SK-N-DZ (cell line): ENCODE data around the gene FZD2.
"Not testable (repeated sequence)": the region's sequence is repeated elsewhere in the genome, so short reads cannot be mapped to it uniquely, and the experiment has no call there.

Experiments
- DNase-seq: peaks from one replicate; pipeline ENCODE4 v3.0.0-alpha.2; 2015; ENCODE audit warnings: low spot score

The FZD2 gene

GRCh38 chr17:44575403-44575802 lies 18.1 kb downstream of the FZD2 start:
- no peak for DNase-seq

GRCh38 chr17:44578947-44579346 lies 21.7 kb downstream of the FZD2 start:
- no peak for DNase-seq

- no peak for DNase-seq
Observed at GRCh38 chr17:44581868-44582267, 24.6 kb downstream of the FZD2 start.

- no peak for DNase-seq
Observed at GRCh38 chr17:44584443-44584842, 27.2 kb downstream of the FZD2 start.

DNA sequence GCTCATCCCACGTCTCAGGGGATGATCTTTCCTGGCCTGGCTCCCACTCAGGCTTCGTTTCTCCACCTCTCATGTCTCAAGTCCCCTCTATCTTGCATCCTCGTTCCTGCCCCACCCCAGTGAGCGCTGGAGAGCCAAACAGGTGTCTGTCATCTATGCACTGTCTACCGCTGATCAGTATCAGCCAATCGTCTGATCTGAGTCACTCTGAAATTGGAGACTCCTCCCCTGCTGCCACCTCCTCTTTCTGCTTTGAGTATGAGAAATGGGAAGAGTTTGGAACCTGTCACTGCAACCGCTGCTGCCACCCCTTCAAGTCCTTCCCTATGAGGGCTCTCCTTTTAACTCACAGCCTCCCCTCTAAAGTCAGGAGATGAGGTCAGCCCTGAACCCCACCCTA lies 28.0 kb downstream of the FZD2 start:
- DNase-seq, result peak; percentile 34

DNA sequence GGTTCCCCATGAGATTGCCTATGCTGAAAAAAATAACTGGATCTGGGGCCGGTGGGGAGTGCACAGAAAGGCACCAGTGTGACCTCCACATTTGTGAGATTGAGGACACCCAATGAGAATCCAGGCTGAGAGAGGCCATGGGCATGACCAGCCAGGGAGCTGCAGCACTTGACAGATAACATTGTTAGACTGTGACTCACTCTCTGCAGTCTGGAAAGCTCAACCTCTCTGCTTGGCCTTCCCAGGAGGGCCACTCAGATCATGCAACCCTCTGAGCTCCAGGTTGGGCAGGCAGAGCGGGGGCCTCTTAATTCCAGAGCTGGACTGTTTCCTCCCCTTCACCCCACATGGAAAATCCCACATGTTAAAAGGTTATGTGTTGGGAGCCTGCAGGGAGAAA lies 30.1 kb downstream of the FZD2 start:
- DNase-seq, result peak; percentile 53

DNA sequence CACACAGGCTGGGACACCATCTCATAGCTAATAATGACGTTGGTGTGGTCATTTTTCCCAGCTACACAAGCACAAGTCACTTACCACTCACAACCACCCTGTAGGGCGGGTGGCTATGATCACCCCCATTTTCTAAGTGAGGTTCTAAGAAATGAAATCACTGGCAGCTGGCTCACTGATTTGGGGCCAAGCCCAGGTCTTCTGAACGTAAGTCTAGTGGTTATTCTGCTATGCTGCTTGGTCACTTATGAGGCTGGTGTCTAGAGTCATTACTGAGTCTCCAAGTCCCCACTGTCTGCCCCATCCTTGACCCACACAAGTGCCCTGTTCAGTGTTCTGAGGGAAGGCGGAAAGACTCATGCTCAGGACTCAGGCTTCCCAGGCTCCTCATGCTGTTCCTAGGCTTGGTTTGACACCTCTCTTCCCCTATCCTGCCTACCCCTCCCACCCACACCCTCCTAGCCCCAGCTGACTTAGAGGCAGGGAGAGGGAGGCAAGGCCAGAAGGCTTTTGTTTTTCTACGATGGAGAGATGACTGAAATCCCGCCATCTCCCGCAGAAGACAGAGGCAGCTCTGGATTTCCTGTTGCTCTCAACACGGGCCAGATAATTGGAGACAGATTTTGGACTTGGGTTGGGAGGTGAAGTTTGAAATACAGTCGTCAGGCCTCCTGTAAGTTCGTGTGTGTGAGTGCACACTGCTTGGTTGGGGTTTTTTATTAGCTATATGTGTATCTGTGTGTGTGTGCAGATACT lies 32.2 kb downstream of the FZD2 start:
- peak; percentile 37 for DNase-seq

- DNase-seq, result not testable (repeated sequence)
Observed at GRCh38 chr17:44590072-44590462, 32.8 kb downstream of the FZD2 start.

DNA sequence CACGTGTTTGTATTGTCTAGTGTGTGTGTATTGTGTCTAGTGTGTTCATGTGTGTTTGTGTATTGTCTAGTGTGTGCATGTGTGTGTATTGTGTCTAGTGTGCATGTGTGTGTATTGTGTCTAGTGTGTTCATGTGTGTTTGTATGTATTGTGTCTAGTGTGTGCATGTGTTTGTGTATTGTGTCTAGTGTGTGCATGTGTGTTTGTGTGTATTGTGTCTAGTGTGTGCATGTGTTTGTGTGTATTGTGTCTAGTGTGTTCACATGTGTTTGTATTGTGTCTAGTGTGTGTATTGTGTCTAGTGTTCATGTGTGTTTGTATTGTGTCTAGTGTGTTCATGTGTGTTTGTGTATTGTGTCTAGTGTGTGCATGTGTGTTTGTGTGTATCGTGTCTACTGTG lies 33.5 kb downstream of the FZD2 start:
- not testable (repeated sequence) for DNase-seq

- peak; percentile 54 for DNase-seq
Observed at GRCh38 chr17:44591206-44591605, 33.9 kb downstream of the FZD2 start.

DNA sequence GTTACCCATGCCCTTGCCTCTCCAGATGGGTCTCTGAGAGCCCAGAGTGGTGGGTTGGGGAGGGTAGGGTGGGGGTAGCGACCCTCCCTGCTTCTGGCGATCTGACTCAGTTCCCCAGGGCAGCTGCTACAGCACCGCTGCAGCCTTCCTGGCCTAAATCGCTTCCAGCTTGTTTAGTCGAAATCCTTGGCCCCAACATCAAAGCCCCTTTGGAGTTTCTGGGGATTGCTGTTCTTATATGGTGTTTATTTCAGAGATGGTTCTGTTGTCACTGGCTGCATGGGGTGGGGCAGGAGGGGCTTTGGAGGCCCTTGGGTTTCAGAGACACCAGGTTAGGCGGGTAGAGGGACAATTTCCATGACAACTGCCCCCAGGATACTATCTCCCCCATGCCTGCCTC lies 35.9 kb downstream of the FZD2 start:
- no peak for DNase-seq

DNA sequence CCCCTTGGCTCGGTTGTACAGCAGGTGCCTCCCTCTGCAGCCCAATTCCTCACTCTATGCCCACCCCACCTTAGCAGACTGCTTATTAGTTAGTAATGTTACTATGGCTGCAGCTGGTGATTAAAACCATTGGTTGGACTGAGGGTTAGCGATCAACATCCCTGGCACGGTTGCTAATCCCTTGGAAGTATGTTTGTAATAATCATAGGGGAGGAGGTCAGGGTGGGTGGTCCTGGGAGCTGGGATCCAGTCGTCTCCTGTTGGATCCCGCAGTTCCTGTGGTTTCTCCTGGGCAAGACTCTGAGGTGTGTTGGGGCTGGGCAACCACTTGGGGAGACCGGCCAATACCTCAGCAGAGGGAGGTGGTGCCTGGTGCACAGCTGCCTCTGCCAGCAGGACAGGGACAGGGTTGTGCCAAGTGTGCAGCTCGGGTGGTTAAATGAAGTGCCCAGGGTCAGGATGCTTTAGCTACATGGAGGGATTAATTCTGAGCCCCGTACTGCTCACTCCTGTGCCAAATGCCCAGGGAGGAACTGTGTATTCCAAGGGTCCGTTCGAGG lies 38.0 kb downstream of the FZD2 start:
- no peak for DNase-seq

DNA sequence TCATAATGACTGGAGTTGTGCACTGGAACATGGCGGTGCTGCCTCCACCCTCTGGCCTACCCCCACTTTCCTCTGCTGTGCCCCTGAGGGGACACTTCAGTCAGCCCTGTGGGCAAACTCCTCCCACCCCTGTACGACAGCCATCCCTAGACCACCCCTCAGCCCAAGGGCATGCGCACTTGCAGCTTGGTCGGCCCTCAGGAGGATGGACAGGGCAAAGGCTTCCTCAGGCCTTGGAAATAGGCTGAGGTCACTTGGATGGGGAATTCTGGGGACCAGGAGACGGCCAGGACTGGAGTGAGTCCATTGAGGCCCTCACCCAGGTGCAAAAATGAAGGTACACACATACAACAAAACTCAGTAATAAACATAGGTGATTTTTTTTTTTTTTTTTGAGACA lies 41.0 kb downstream of the FZD2 start:
- DNase-seq, result no peak

- no peak for DNase-seq
Observed at GRCh38 chr17:44598932-44599297, 41.6 kb downstream of the FZD2 start.

DNA sequence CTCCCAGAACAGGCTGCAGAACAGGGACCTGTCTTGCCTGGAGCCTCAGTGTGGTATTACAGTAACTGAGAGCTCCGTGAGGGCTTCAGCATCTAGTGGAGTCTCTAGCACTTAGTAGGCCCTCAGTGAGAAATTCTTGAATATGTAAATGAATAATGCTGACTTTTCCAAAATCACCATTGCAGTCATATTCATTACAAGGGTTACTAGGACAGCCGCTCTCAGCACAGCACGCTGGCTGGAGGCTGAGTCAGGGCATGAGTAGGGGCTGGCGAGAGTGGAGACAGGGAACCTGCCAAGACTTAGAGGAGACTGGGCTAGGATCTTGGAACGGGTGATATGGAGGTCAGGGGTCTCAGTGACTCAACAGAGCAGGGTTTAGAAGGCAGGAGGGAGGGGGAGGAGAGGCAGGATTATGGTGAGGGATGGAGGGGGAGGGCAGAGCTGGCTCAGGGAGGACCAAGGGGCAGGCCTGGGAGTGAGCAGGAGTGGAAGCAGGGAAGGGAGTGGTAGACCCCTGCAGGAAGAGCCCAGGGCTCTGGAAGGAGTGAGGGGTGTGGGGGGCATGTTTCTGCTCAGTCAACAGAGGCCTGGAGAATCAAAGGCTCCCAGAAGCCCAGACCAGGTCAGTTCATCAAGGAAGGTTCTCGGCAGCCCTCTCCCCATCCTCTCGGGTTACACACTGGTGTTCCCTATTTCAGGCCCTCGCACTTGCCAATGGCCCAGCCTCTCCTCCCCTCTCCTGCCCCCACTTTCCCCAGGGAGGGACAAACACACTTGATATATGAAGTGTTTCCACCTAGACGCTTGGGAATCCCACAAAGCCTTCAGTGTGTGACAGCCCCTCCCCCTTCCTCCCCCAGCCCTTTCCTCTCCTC lies 42.3 kb downstream of the FZD2 start:
- DNase-seq, result peak; percentile 68

GRCh38 chr17:44601539-44601938 lies 44.3 kb downstream of the FZD2 start:
- no peak for DNase-seq

GRCh38 chr17:44601973-44602372 lies 44.7 kb downstream of the FZD2 start:
- DNase-seq, result no peak

DNA sequence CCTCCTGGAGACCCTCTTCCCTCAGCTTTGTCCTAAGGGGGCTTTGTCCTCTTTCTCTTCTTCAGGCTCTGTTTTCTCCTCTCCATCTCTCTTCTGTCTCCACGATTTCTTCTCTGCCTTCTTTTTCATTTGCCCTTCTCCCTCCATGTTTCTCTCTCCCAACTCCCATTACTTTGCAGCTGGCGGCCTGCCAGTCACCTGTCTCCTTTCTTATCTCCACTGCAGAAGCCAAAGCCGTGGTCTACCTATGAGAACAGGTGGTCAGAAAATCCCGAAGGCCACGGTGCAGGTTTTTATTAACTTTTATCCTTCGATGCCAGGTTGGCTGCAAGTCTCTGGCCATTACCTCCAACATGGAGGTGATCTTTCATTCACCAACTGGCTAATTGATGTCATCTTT lies 45.1 kb downstream of the FZD2 start:
- no peak for DNase-seq

DNA sequence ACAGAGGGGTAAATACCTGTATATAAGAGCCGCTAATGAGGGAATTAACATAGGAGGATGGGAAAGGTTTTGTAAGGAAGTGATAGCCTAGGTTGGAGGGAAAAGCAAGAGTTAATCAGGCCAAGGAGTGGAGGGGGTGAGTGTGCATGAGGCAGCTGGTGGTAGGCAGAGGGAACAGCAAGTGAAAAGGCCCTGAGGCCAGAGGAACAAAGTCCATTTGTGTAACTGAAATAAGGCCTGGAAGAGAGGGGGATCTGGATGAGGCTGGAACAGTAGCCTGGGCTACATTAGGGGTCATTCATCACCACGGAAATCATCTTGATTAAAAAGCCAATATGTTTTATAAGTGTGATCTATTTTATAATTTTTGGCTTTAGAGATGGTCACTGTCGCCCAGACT lies 45.7 kb downstream of the FZD2 start:
- DNase-seq, result no peak

GRCh38 chr17:44604116-44604761 lies 47.0 kb downstream of the FZD2 start:
- DNase-seq, result no peak

DNA sequence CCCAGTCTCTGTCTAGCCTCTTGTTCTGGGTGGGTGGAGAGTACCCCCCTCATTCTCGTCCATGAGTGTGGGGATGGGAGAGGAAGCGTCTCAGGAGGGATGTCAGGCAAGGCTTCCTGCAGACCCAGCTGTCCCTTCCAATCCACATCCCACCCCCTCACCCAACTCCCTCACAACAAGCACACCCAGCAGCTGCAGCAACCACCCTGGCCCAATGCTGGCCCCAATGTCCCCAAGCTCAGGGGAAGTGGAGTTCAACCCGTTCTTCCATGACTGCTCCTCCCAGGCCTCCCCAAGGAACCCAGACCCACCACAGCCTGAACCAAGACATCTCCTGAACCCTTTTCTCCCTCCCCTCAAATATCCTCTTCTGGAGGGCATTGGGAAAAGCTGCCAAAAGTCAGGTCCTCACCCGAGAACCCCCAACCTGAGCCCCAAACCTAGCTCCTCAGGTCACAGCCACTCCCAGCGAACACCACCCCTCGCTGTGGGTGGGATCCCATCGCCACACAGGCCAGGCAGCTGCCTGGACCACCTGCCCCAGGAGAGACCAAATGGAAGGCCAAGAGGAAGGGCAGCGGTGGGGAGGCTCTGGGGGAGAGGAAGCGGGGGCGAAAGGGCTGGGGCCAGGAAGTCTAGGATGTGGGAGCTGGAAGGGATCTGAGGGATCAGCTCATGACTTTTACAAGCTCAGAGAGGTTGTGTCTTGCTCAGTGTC lies 47.6 kb downstream of the FZD2 start:
- no peak for DNase-seq

DNA sequence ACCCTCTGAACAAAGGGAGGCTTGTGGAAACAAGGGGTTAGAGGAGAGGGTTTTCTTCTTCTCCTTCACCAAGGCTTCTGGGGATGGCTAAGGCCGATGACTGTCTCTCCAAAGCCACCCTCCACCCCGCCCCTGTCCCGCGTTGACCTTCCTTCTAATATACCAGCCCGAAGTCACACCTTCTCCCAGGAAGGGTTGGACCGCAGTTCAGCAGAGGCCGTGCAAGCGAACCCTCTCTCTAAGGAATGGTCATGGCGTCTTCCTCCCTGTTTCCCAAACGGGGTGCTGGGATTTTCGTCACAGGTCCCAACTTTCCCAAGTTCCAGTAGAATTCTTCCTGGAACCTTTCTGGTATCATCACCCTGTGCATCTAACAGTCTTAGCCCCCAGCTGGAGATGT lies 49.4 kb downstream of the FZD2 start:
- DNase-seq, result no peak
